ENCODE results near the gene CFAP100.

Gene CFAP100

GRCh38 chr3:126442094-126442855, 47.6 kb downstream of the CFAP100 start:
- DNase-seq (ENCODE audit: low spot score): no peak

GRCh38 chr3:126442856-126443242, 48.1 kb downstream of the CFAP100 start:
- no peak for DNase-seq (ENCODE audit: low spot score)

DNA sequence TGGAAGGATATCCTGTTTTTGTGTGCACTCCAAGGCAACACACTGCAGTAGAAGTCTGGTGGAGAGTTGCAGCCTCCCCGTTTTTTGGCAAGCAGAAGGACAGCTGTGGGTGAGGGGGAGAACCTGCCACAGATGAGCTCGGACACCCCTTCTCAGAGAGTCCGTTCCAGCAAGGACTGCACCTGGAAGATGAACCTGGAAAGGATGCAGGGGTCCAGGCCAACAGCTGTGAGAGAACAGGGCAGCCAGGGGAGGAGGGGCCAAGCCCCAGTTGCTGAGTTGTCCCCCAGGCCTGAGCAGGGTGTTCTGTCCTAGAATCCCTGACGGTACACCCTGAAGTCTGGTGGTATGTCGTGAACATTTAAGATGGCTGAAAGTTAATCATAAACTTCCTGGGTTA, 50.8 kb downstream of the CFAP100 start:
- DNase-seq (ENCODE audit: low spot score): no peak

DNA sequence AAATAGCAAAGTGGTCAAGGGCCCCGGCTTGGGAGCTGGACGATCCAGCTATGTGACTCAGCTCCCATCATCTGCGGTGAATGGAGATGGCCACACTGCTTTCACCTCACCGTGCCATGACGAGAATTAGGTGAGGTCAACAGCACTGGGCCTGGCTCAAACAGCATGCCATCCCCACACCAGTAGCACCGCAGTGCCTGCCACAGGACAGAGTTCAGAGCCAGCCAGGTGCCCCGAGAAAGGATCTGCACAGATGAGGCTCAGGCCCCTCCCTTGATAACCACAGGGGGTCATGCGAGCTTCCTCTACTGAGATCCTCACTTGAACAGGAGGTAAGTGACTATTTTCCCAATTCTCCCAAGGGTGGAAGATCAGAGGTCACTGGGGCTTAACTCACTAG, 51.6 kb downstream of the CFAP100 start:
- no peak for DNase-seq (ENCODE audit: low spot score)

GRCh38 chr3:126446791-126447190, 52.1 kb downstream of the CFAP100 start:
- no peak for DNase-seq (ENCODE audit: low spot score)

GRCh38 chr3:126447456-126448106, 52.9 kb downstream of the CFAP100 start:
- DNase-seq (ENCODE audit: low spot score): no peak

DNA sequence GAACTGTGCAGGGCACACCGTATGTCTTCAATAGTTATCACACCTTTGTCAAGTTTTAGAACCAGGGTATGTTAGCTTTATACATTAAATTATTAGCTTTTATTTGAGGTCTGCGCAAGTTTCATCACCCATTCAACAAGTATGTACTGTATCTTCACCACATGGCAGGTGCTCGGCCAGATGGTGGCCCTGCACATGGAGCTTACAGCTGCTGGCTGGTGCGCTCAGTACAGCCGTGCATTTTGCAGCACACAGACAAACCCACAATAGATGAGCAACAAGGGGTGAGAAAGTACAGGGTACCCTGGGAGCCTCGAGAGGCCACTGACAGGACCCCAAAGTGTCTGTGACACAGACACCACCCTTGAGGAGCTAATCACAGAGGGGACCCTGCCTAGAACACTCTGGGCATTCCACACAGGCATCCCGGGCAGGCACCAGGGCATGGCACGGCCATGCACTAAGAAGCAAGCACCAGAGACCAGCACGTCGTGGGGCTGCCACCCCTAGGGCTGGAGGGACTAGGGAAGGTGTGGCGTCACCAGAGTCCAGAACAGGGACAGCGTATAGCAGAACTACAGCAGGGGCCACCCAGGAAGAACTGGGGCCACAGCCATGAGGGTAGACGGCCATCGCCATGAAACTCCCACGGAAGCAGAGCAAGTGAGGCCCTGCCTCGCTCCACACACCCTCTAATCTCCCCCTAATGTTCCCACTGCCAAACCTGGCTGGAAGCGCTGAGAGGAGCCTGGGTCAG, 53.6 kb downstream of the CFAP100 start:
- DNase-seq (ENCODE audit: low spot score): no peak

DNA sequence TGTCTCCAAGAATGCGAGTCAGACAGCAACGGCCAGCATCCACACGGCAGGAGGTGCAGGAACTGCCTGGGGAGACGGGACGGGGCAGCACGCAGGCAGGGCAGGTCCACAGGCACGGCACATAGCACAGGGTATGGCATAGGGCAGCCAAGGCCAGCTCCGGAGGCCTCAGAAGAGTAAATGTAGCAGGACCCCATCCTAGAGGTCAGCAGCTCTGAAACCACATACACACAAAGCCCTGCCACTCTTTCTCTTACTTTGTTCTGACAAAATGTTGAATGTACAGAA, 54.1 kb downstream of the CFAP100 start:
- no peak for DNase-seq (ENCODE audit: low spot score)

- no peak for DNase-seq (ENCODE audit: low spot score)
Observed at GRCh38 chr3:126449621-126450051, 54.9 kb downstream of the CFAP100 start.

- no peak for DNase-seq (ENCODE audit: low spot score)
Observed at GRCh38 chr3:126450219-126450618, 55.5 kb downstream of the CFAP100 start.

DNA sequence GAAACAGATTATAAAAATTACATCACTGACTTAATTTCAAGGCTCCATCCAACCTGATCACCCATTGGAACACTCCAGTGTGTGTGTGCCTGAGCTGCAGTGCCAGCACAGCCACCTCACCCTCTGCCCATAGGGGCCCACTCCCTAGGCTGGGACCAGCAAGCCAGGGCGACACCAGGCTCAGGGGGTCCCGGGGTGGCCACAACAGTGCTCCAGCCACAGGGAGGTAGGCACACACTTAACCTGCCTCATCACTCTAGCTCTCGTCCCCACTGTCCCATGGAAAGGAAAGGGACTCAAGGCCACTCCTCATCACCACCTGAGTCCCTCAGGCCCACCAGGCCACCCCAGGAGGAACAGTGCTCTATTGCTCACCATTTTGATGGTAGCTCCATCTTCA, 56.0 kb downstream of the CFAP100 start:
- no peak for DNase-seq (ENCODE audit: low spot score)

GRCh38 chr3:126451511-126451910, 56.8 kb downstream of the CFAP100 start:
- DNase-seq (ENCODE audit: low spot score): no peak

DNA sequence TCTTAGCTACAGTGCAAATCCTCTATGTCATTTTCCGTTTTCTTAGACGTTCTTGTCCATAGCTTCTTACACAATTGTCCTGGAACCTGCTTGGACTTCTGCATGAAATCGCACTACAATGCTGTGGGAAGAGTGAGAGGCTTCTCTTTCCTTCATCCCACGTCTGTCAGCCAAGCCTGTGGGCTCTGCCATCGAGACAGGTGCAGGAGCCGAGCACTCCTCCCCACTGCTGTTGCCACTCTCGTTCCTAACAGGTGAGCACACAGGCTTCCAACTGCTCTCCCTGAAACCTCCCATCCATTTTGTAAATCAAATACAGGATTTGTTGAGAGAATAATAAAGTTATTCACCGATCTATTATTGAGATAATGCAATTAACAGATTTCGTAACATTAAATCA, 57.5 kb downstream of the CFAP100 start:
- DNase-seq (ENCODE audit: low spot score): no peak

DNA sequence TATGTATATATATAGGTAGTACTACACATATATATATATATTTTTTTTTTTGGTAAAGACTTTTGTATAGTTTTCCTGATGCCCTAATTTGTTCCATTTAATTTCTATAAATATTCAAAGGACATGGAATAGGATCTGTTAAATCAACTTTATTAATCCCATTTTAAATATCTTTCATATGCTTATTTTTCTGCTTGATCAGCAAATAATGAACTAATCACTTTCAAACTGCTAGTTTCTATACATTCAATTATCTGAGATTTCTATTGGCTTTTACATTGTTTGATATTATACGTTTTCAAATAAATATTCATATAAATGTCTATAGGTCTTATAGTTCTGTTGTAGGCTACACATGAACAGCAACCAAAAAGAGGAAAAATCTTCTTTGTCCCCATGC, 59.3 kb downstream of the CFAP100 start:
- DNase-seq (ENCODE audit: low spot score): no peak

GRCh38 chr3:126454437-126455198, 59.9 kb downstream of the CFAP100 start:
- no peak for DNase-seq (ENCODE audit: low spot score)

- DNase-seq (ENCODE audit: low spot score): no peak
Observed at GRCh38 chr3:126456211-126456610, 61.5 kb downstream of the CFAP100 start.

DNA sequence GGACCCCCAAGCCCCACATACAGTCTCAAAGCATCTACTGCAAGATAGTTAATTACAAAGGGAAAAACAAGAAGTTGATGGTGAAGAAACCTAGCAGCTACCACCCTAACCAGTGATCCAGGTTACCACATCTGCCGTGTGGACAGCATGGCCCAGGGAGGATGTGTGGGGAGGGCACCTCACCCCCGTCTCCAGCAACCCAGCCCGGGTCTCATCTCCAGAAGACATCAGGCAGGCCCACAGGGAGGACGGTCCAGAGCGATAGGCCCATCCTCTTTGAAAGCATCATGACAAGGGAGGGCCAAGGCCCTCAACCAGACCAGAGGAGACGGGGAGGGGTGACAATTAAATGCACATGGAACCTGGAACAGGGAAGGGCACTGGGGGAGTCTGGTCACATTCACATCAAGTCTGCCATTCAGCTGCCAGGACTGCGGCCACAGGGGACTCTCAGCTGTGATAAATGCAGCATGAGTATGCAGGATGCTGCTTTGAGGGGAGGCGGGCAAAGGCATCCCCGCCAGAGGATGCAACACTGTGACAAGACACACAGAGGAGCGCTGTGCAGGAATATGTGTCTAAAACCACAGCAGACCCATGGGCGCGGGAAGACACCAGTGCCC, 62.2 kb downstream of the CFAP100 start:
- DNase-seq (ENCODE audit: low spot score): no peak

- DNase-seq (ENCODE audit: low spot score): no peak
Observed at GRCh38 chr3:126459111-126459762, 64.5 kb downstream of the CFAP100 start.

DNA sequence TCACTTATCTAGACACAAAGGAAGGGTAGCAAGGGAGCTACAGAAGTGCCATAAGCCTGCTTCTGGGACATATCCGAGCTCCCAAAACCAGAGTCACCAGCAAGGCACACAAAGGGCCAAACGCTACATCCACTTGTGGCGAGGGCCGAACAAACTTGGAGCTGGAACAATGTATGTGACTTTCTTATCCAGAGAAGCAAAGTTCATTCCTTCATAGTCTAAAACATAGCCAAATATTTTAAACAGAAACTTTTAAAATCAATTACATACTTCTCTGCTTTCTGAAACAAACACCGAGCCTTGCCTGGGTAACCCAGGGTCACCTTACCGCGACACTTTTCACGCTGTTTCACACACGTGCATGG, 65.0 kb downstream of the CFAP100 start:
- DNase-seq (ENCODE audit: low spot score): no peak

GRCh38 chr3:126460381-126460780, 65.7 kb downstream of the CFAP100 start:
- no peak for DNase-seq (ENCODE audit: low spot score)

GRCh38 chr3:126461450-126462070, 66.9 kb downstream of the CFAP100 start:
- no peak for DNase-seq (ENCODE audit: low spot score)

Data from CD4-positive, alpha-beta T cell treated with Interleukin-15 for 4 hours (primary cell).